AG04449 (cell line): ENCODE data around the gene SLF2.

Source experiments
- CTCF ChIA-PET: fragments of 350-600 bp; formaldehyde crosslinking; extraction: SDS; loops from one replicate; lab custom pipeline; 2021; ENCODE audit warnings: antibody characterized with exemption; lab: Yijun Ruan, JAX
- POLR2A ChIA-PET: fragments of 400-600, 350-600 bp; formaldehyde crosslinking; extraction: SDS; loops from one replicate; lab custom pipeline; 2020; ENCODE audit warnings: antibody characterized with exemption, inconsistent platforms; lab: Yijun Ruan, JAX
- DNase-seq: peaks from one replicate; pipeline ENCODE4 v3.0.0-alpha.2; 2010; ENCODE audit warnings: low read depth, low spot score
- H3K4me3 ChIP-seq: 2 replicates; pipeline ENCODE4 v1.5.1; 2011; ENCODE audit warnings: low read depth, mild to moderate bottlenecking, control low read depth, low read length
- CTCF ChIP-seq: IDR thresholded peaks from one replicate; pipeline ENCODE4 v1.5.1; 2011; ENCODE audit warnings: mild to moderate bottlenecking, moderate library complexity, low read length, control low read depth, inconsistent platforms; ENCODE audit not compliant: insufficient read depth; ENCODE audit errors: missing control alignments

SLF2 gene

DNA sequence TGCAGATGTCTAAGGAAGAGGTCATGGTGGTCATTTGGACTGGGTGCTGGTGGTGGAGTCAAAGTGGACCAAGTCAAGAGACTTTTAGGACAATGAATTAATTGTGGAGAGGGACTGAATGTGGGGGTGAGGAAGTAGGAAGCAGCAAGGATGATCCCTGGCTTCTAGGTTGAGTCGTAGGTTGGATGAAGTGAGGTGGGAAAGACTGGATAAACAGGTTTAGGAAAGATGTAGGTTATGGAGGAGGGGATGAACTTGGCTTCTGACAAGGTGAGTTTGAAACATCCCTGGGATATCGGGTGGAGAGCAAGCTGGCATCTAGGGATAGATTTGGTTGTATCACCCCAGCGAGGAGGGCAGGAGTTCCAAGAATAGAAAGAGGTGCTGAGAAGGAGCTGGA is 64.1 kb downstream of the SLF2 start:
- no peak overlapping the region for H3K4me3 ChIP-seq
- DNase-seq: no peak
- ChIA-PET CTCF (interaction anchor here (0.7 to 1.3 kb wide), 5 partner anchors 8 to 37 kb away, joined by 3 to 5 read pairs (median 3); no protein-coding TSS in a partner anchor), POLR2A (no interaction called here)
- TF ChIP-seq CTCF: no peak

- no peak for DNase-seq
- no peak overlapping the region for H3K4me3 ChIP-seq
- TF ChIP-seq CTCF: no peak
- POLR2A ChIA-PET: no interaction called here
- CTCF ChIA-PET: interaction anchor here (0.7 to 1.3 kb wide), 4 partner anchors 9 to 21 kb away, joined by 3 to 5 read pairs (median 4); no protein-coding TSS in a partner anchor
Observed at GRCh38 chr10:100977436-100977835, 64.7 kb downstream of the SLF2 start.

DNA sequence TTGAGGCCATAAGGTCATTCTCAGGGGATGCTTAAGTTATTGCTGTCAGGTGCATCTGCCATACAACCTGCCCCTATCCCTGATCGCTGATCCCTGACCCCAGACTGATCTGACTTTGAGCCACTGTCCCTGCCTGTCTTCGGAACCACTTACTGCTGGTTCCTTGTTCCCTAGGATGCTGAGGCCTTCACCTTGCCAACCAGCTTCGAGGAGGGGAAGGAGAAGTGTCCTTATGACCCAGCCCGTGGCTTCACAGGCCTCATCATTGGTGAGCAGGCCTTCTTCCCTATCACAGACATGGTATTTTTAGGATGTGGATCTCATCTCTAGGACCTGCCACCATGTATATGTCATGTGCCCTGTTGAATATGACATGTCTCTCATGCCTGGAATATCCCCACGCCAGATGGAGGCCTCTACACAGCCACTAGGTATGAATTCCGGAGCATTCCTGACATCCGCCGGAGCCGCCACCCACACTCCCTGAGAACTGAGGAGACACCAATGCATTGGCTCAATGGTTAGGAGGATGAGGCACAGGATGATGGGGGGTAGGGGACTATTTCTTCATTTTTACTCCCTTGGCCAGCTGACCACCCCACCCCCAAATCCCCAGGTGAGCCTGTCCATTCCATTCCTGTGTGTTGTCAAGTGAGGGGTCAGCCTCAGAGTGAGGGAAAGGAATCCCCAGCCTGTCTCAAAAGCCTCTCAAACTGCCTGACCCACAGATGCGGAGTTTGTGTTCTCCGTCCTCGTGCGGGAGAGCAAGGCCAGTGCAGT is 65.5 kb downstream of the SLF2 start:
- CTCF ChIA-PET: interaction anchor here (0.9 kb wide), 1 partner anchor 36 kb away, joined by 3 read pairs; no protein-coding TSS in a partner anchor
- no peak for DNase-seq
- POLR2A ChIA-PET: no interaction called here

GRCh38 chr10:100978901-100979195 is 66.1 kb downstream of the SLF2 start:
- ChIA-PET POLR2A (no interaction called here), CTCF (no interaction called here)

More for the DNA sequence above, 65.5 kb downstream of the SLF2 start:
- no peak for TF ChIP-seq CTCF
- no peak overlapping the region for H3K4me3 ChIP-seq

GRCh38 chr10:100979791-100980272 is 67.1 kb downstream of the SLF2 start:
- POLR2A ChIA-PET: interaction anchor here (1.0 kb wide), 1 partner anchor 35 kb away, joined by 4 read pairs; no protein-coding TSS in a partner anchor
- TF ChIP-seq CTCF: no peak
- CTCF ChIA-PET: interaction anchor here (0.7 to 1.4 kb wide), 2 partner anchors 11 kb away, joined by 3 read pairs; partner anchors contain the start of gene SEMA4G
- no peak for DNase-seq
- H3K4me3 ChIP-seq: no peak overlapping the region

More at GRCh38 chr10:100978901-100979195, 66.1 kb downstream of the SLF2 start:
- no peak for DNase-seq
- no peak overlapping the region for H3K4me3 ChIP-seq
- no peak for TF ChIP-seq CTCF

DNA sequence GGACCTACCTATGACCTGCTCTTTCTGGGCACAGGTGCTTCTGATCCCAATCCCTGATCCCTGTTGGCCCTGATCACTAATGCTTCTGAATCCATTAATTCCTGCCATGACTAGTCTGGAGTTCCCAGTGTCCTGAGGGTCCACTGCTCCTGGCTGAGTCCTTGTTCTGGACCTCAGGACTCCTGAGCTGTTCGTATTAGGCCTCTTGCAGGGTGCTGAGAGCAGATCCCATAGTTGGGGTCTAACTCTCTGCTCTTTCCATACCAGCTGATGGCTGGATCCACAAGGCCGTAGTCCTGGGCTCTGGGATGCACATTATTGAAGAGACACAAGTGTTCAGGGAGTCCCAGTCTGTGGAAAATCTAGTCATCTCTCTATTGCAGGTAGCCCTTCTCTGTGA is 67.5 kb downstream of the SLF2 start:
- no peak for DNase-seq
- no peak for TF ChIP-seq CTCF
- CTCF ChIA-PET: interaction anchor here (0.9 to 1.4 kb wide), 2 partner anchors 10 to 38 kb away, joined by 3 to 4 read pairs; no protein-coding TSS in a partner anchor
- no peak overlapping the region for H3K4me3 ChIP-seq
- POLR2A ChIA-PET: no interaction called here
